Measurements from ENCODE around the gene HDAC9. TPM values are rescaled to one million over a fixed set of nuclear protein-coding genes. Genes with fewer than 3 reads are reported as not detected.

Gene HDAC9
- total RNA-seq, 1 experiment from 2014 or later, result 7.7 TPM

GRCh38 chr7:18996583-18996982 lies 501.0 kb downstream of the HDAC9 start:
- H3K36me3 Mint-ChIP-seq (ENCODE audit: insufficient read depth in 1 of 3, low read depth in 3 of 3), result no peaks in the 10 kb centered on the region
- no peak overlapping the region for H3K9ac ChIP-seq (ENCODE audit: extremely low read depth, insufficient read length, low read length)
- H3K14ac ChIP-seq (ENCODE audit: insufficient read depth, low read length), result no peak overlapping the region
- H3K4me1 Mint-ChIP-seq, result peaks cover 11 to 13% of the 10 kb centered on the region in 2 experiments
- peaks cover 2% of the 10 kb centered on the region; the same call in 1 of the 2 replicates for H3K4me1 ChIP-seq (ENCODE audit: insufficient read depth, low read length)
- H3K9me3 Mint-ChIP-seq, result no peaks in the 10 kb centered on the region
- no peak overlapping the region for H3K23ac ChIP-seq (ENCODE audit: insufficient read length, low read depth, low read length)
- no peak overlapping the region; a peak in 1 of 7 replicates for H3K27ac Mint-ChIP-seq
- H3K9me3 ChIP-seq (ENCODE audit: control insufficient read depth, low read depth, low read length), result no peaks in the 10 kb centered on the region
- H3K27ac ChIP-seq (ENCODE audit: insufficient read length, low read depth, low read length), result no peak overlapping the region
- no peaks in the 10 kb centered on the region for H3K27me3 Mint-ChIP-seq (ENCODE audit: low read depth)
- no peak overlapping the region for H2BK20ac ChIP-seq (ENCODE audit: low read depth, low read length, poor library complexity, severe bottlenecking)
- H3K4me2 ChIP-seq (ENCODE audit: insufficient read depth, insufficient read length, low read length), result no peak overlapping the region
- H2BK5ac ChIP-seq (ENCODE audit: insufficient read length, low read length), result no peak overlapping the region
- no peaks in the 10 kb centered on the region for H3K27me3 ChIP-seq (ENCODE audit: insufficient read depth, low read length)
- H3K4ac ChIP-seq (ENCODE audit: low read depth, low read length), result no peak overlapping the region
- DNase-seq, result no peak
- no peak overlapping the region for H3T11ph ChIP-seq (ENCODE audit: low read length)
- no peak overlapping the region for H2AFZ ChIP-seq (ENCODE audit: low read length)
- no peak overlapping the region for H3K18ac ChIP-seq (ENCODE audit: insufficient read length, low read depth, low read length)
- TF ChIP-seq CTCF (conservative IDR thresholded peaks at IDR 0.05), result no peak
- no peak overlapping the region for H2BK15ac ChIP-seq (ENCODE audit: low read depth, low read length)
- no peaks in the 10 kb centered on the region for H4K20me1 ChIP-seq (ENCODE audit: control insufficient read depth, insufficient read depth, insufficient read length)
- H4K5ac ChIP-seq (ENCODE audit: insufficient read length, low read depth, low read length), result no peak overlapping the region
- H3K23me2 ChIP-seq (ENCODE audit: insufficient read length, low read depth, low read length, poor library complexity, severe bottlenecking), result no peaks in the 10 kb centered on the region
- H3K4me3 Mint-ChIP-seq, result no peak overlapping the region
- H3K56ac ChIP-seq (ENCODE audit: insufficient read length, low read depth, low read length), result no peak overlapping the region
- H2AK5ac ChIP-seq (ENCODE audit: insufficient read length, low read length), result no peak overlapping the region
- WGBS (ENCODE audit: extremely low coverage, insufficient read length, low lambda C conversion rate), result no CpG with 5 or more reads among the region's 2 CpGs
- no peak overlapping the region for H4K8ac ChIP-seq (replicated peaks; ENCODE audit: insufficient read length, low read depth, low read length)
- H3K79me1 ChIP-seq (ENCODE audit: insufficient read depth, low read depth, low read length, poor library complexity, severe bottlenecking), result no peaks in the 10 kb centered on the region
- H3K79me2 ChIP-seq (ENCODE audit: insufficient read depth, low read length), result no peaks in the 10 kb centered on the region
- no peak overlapping the region for H4K91ac ChIP-seq (ENCODE audit: insufficient read length, low read depth, low read length)
- H2BK12ac ChIP-seq (ENCODE audit: insufficient read length, low read depth, low read length), result no peak overlapping the region
- no peak overlapping the region for H2BK120ac ChIP-seq (ENCODE audit: low read depth, low read length, poor library complexity, severe bottlenecking)

Measured in H9 (cell line).